Thoracic aorta endothelial cell (primary cell): ENCODE measurements around the gene OGN. TPM values are rescaled to one million over a fixed set of nuclear protein-coding genes. Genes with fewer than 3 reads are reported as not detected.

Experiments
- total RNA-seq: library from RNA; depleted of rRNA; stranded (reverse); fragments of >200 nt; gene quantifications from 2 replicates; pipeline ENCODE4 v1.2.3, GENCODE V29; 2012

Gene OGN, protein sequence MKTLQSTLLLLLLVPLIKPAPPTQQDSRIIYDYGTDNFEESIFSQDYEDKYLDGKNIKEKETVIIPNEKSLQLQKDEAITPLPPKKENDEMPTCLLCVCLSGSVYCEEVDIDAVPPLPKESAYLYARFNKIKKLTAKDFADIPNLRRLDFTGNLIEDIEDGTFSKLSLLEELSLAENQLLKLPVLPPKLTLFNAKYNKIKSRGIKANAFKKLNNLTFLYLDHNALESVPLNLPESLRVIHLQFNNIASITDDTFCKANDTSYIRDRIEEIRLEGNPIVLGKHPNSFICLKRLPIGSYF
- under 0.01 and 0.07 TPM in 2 replicates for total RNA-seq

DNA sequence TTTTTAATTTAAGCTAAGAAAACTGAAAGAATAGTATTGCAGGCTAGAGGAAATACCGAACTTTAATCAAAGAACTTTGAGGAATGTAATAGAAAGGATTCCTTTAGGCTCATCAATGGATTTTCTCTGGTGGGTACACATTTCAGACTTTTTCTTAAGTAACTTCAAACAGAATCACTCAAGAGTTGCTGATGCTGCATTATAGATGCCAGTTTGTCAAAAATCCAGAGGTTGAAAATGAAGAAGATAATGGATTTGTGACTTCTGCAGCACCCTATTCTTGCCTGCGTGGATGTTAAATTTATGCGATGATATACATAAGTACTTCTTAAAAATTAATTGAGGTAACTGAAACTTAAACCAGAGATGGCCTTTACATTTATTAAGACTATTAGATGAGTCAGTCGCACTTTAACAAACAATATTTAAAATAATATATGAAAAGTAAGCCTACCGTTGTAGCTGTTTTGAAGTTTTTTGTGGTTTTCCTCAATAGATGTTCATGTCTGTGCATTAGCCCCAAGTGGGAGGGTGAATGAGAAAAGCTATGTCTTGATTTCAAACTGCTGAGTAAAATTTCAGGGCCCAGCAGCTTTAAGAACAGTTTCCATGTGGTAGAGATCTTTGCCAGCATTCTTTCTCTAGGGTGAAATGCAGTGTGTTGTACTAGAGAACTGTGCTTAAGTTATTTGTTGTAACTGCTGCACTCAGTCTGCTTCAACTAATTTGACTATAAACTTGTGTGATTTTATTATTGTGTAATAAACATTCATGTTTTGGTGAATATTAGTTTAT lies at the start of gene OGN:
TSS of gene OGN (minus strand) at position 537 of the 795 bp plus-strand sequence. CDS start 1,171 bp downstream, outside the sequence.

DNA sequence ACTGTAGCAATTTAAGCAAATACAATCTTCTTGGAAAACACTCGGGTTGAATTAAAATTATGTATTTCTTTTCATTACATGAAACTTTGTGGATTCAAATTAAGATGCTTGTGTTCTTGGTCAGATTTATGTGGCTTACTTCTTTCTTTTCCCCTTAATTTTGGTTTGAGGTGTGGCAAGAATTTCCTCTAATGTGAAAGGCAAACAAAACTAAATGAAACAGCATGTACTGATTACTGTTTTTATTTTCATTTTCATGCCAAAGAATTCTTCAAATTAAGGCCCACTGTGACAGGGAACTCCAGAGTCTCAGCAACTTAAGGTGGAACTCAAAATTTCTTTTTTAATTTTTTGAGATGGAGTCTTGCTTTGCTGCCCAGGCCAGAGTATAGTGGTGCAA lies 20.0 kb upstream of the OGN start, which contains the start of gene OMD:
TSS of gene OMD (minus strand) at position 132 of the 400 bp plus-strand sequence. CDS start 6,913 bp downstream, outside the sequence.

Other genes starting within 250 kb of the OGN start
- 292 and 302 TPM in 2 replicates for gene IARS1, start 110.9 kb downstream of the OGN start, total RNA-seq
- 43.2 and 45.9 TPM in 2 replicates for gene NOL8, start 79.2 kb downstream of the OGN start, total RNA-seq
- gene CENPP, start 78.6 kb downstream of the OGN start, total RNA-seq = 10.2 and 11.6 TPM in 2 replicates
- gene OMD, start 19.9 kb upstream of the OGN start, total RNA-seq = not detected in 2 replicates
- under 0.01 TPM in 1 of 2 replicates, not detected in the other for gene ASPN, start 77.9 kb upstream of the OGN start, total RNA-seq
- 0.07 and 0.27 TPM in 2 replicates for gene ECM2, start 131.4 kb upstream of the OGN start, total RNA-seq